ENCODE measurements around the gene NIM1K.
A peak's percentile ranks its signal among the peaks of the same experiment; 100 is the strongest.
"Not testable (repeated sequence)": the region's sequence is repeated elsewhere in the genome, so short reads cannot be mapped to it uniquely, and the experiment has no call there.

NIM1K gene

DNA sequence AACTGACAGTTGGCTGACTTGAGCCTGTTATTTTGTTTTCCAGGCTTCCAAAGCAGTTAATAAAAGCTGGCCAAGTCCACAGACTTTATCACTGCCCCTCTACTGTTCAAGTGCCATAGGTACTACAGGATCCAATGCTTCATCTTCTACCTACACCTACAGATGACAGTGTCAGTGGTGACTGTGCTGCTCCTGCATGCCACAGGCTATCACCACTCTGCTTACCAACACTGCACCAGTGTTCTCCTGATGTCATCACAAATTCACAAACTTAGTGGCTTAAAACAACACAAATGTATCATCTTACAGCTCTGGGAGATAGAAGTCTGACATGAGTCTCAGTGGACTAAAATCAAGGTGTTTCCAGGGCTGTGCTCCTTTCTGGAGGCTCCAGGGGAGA, 94.6 kb downstream of the NIM1K start:
- DNase-seq, result no peak

GRCh38 chr5:43287493-43287892, 95.5 kb downstream of the NIM1K start:
- no peak for DNase-seq

DNA sequence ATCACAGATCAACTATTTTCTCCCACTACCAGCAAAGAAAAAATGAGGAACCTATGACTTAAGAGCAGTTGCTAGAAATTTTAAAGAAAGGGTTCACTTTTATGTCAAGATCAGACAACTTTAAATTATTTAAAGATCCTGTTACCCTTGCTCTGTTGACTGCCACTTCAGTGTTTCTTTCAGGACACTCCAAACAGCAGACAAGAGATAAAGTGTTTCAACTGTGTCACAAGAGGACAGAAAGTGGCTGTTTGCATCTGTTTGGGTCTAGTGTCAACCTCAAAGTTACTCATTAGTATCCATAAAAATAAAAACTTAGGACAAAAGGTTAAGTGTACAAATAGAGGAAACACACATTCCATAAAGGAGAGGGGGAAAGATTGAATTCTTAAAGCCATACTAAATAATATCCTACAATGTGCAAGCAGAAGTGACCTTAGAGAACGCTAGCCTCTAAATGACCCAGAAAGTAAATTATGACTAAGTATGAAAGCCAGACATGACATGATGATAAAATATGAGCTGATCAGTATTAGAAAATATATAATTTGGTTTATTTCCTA, 96.3 kb downstream of the NIM1K start:
- no peak for DNase-seq

GRCh38 chr5:43290726-43291125, 98.7 kb downstream of the NIM1K start:
- no peak for DNase-seq

GRCh38 chr5:43294226-43294625, 102.2 kb downstream of the NIM1K start:
- DNase-seq, result peak; percentile 39

GRCh38 chr5:43295202-43295601, 103.2 kb downstream of the NIM1K start:
- DNase-seq, result no peak

DNA sequence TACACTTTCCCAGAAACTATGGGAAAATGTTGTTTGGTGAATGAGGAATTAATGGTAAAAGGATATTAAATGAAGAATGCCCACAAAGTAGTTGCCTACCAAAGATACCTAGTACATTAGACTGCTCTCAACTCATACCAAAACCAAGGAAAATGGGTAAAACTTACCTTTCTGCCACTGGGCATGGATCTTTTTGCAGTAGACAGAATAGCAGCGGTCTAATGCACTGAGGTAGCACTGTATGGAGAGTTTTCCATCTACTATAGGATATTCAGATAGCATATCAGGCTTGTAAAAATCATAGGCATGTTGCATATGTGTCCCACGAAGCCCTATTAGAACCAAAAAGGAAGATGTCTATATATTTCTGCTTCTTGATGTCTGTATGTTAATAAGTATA, 104.8 kb downstream of the NIM1K start:
- no peak for DNase-seq

DNA sequence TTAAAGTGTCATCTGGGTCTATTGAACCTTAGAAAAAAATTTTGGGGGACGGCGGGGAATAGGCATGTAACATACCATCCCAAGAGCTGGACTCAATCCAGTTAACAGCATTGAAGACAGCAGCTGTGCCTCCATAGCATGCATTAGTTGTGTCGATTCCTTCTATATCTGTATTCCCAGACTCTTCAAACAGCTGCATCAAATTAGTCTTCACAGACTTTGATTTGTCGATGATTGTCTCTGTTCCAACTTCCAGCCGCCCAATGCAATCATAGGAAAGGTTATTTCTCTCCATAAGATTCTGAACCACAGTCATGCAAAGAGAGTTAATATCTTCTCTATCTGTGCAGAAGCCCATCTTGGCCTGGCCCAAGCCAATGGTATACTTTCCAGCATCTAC, 106.4 kb downstream of the NIM1K start:
- peak; percentile 14 for DNase-seq

GRCh38 chr5:43300112-43300511, 108.1 kb downstream of the NIM1K start:
- DNase-seq, result no peak

GRCh38 chr5:43301653-43302091, 109.6 kb downstream of the NIM1K start:
- no peak for DNase-seq

DNA sequence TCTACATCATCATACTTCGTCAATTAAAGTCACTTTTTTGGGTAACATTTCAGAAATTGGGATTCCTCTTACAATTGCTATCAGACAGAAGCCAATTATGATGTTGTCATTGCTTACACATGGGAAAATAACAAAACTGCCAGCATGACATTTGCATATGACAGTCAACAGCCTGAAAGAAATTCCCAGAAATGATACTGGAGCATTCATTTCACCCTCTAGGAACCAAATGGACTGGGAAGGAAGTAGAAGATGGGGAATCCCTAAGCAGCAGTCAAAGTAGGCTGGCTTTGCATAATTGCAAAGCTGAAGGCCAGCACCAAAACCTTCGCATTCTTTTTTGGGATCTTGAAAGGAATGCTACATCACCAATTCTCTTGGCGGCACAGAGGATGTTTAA, 110.5 kb downstream of the NIM1K start:
- no peak for DNase-seq

DNA sequence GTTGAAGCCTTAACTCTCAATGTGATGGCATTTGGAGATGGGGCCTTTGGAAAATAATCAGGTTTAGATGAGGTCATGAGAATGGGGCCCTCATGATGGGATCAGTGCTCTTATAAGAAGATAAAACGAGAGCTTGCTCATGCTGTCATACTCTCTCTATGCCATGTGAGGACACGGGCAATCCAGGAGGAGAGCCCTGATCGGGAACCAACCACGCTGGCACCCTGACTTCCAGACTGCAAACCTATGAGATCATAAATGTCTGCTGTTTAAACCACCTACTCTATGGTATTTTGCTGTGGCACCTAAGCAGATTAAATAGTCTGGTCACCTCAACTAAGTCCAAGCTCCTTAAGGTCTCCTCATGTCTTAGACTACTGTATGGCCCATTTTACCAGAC, 111.2 kb downstream of the NIM1K start:
- DNase-seq, result no peak

- peak; percentile 42 for DNase-seq
Observed at GRCh38 chr5:43304525-43304924, 112.5 kb downstream of the NIM1K start.

GRCh38 chr5:43305948-43306565, 114.0 kb downstream of the NIM1K start:
- DNase-seq, result peak; percentile 64

DNA sequence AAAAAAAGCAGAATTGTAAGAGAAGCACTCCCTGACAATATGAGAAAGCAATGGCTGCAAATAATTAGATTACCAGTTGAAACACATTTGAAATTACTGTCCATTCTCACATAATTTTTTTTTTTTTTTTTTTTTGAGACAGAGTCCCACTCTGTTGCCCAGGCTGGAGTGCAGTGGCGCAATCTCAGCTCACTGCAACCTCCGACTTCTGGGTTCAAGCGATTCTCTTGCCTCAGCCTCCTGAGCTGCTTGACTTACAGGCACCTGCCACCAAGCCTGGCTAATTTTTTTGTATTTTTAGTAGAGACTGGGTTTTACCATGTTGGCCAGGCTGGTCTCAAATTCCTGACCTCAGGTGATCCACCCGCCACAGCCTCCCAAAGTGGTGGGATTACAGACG, 114.9 kb downstream of the NIM1K start:
- not testable (repeated sequence) for DNase-seq

GRCh38 chr5:43309122-43309521, 117.1 kb downstream of the NIM1K start:
- DNase-seq, result no peak

DNA sequence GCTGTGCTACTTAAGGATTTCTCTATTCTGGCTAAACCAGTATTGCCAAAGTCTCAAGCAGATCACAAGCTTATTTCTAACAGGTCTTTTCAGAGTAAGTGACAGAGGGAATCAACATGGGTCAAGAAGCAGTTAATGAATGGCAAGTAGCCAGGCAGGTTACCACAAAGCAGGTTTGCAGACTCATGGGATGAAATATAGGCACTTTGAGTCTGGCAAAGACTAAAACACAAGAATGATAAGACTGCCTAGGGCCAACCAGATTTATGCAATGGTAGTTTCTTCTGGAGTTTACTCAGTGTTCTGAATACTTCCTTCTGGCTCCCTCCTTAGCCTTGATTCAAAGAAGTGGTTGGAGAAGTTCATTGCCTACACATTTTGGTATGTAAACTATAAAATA, 117.6 kb downstream of the NIM1K start:
- no peak for DNase-seq

- no peak for DNase-seq
Observed at GRCh38 chr5:43312076-43312661, 120.1 kb downstream of the NIM1K start.

DNA sequence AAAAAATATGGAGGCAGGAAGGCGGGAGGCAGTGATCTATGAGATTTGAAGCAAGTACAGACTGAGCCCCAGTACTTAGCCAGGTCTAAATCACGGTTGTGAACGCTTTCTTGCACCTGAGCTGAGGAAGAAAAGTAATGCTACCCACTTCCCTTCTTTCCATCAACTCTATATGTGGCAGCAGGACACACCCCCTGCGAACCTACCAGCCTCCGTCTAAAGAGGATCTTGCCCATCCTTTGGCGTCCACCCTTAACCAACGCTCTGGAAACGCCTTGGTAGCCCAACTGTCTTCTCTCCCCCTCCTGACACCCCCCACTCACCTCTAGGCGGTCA, 120.6 kb downstream of the NIM1K start:
- no peak for DNase-seq

DNA sequence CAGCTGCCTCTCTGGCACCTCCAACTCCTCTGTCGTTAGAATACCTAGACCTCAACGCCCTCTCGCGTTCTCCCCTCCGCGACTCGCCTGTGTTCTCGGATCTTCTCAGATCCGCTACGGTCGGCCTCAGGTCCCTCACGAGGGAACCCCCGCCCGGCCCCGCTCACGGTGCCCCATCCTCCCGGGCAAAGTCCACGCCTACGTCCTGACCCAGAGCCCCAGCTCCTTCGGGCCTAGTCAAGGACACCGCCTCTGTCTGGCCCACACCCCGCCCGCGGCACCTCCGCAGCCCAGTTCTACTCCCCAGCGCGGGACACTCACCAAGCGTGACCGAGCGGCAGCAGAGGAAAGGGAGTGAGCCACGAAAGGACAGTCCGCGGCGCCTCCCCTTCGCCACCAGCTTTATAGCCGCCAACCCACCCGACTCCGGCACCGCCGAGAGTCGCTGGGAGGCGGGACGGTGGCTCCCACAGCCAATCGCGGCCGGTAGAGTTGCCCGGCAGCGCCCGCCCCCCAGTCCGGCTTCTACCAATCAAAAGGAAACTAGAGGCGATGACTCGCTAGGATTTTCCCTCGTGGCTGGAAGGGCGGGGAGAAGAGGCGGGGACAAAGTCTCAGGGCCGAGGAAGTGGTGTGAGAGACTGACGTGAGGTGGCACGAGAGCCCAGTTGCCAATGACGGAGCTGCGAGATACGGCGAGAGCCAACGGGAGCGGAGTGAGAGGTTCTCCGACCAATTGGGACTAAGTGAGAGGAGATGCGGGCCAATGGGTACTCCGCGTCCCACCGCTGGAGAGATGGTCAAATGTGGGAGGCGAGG, 121.2 kb downstream of the NIM1K start, which contains the start of gene HMGCS1:
TSS of gene HMGCS1 (minus strand) at position 378 of the 819 bp plus-strand sequence. CDS start 14,447 bp downstream, outside the sequence.
- peak; percentile 100 for DNase-seq

DNA sequence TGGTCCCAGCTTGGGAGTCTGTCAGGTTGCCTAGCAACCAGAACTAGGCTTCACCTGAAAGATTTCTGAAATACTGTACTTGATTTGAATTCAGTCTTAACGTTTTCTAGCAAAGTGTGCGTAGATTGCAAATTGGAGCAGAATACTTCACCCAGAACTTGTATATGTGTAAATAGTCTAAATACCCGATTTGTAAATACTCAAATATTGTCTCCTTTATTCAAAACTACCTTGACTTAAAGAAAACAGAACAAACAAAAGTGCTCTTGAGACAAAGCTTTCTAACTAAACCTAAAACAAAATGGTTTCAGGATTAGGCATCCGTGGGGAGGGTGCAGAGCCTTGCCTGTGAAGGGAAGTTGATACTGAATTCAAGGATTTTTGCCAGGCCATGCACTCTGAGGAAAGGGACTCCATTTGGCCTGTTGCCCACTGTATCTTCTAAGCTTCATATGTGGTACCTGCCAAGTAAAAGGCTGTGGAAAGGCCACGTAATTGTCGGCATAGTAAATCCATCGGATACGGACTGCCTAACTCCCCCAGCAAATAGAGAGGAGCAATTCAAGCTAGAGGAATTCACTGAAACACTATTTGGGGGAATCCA, 121.9 kb downstream of the NIM1K start:
- DNase-seq, result no peak

- no peak for DNase-seq
Observed at GRCh38 chr5:43314724-43315123, 122.7 kb downstream of the NIM1K start.

DNA sequence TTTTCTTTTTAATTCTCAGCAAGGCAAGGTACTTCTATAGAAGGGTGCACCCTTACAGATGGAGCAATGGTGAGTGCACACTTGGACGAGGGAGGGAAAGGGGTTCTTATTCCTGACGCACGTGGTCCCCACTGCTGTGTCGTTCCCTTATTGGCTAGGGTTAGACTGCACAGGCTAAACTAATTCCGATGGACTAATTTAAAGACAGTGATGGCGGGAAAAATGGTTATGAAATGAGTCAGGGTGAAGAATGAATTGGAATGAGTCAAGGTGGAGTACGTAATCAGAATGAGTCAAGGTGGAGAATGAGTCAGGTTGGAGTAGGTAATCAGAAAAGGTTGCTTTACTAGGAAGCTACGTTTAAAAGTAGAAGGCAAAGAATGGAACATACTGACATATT, 123.2 kb downstream of the NIM1K start:
- peak; percentile 29 for DNase-seq

Measured in fibroblast of skin of right quadriceps (primary cell).